Measurements from ENCODE around the gene COL5A1.

The COL5A1 gene

GRCh38 chr9:134848504-134848903 is 206.9 kb downstream of the COL5A1 start:
- H3K23ac ChIP-seq (ENCODE audit: low read length in 2 of 2) = no peak overlapping the region
- H4K91ac ChIP-seq (ENCODE audit: low read length) = no peak overlapping the region
- no peak overlapping the region for H3K27ac ChIP-seq (ENCODE audit: low read length, poor library complexity, severe bottlenecking)
- H3K18ac ChIP-seq (ENCODE audit: low read depth in 1 of 2, low read length in 2 of 2) = no peak overlapping the region
- H3K79me1 ChIP-seq (replicated peaks; ENCODE audit: low read length, poor library complexity, severe bottlenecking) = peaks cover 1% of the 10 kb centered on the region
- no peak overlapping the region for H3K9ac ChIP-seq (ENCODE audit: low read length)
- no peak overlapping the region for H3K4me2 ChIP-seq (ENCODE audit: low read length, poor library complexity, severe bottlenecking)
- H3K4me3 ChIP-seq (ENCODE audit: insufficient read depth in 1 of 2, low read depth in 1 of 2, low read length in 2 of 2) = no peak overlapping the region
- no peak overlapping the region for H2BK12ac ChIP-seq (ENCODE audit: low read length in 2 of 2)
- H2BK5ac ChIP-seq (ENCODE audit: low read depth, low read length, poor library complexity, severe bottlenecking) = no peak overlapping the region
- H4K8ac ChIP-seq (ENCODE audit: low read length) = no peak overlapping the region
- peaks cover 22 to 28% of the 10 kb centered on the region in 2 experiments for H3K36me3 ChIP-seq (ENCODE audit: control insufficient read depth in 1 of 2, insufficient read depth in 2 of 2, low read depth in 1 of 2, low read length in 2 of 2)
- H2AK5ac ChIP-seq (ENCODE audit: low read length, severe bottlenecking) = no peak overlapping the region
- 89% methylated on average over 10 of the region's 10 CpGs for WGBS
- peaks cover 0 to 14% of the 10 kb centered on the region in 2 experiments for H3K27me3 ChIP-seq (ENCODE audit: control insufficient read depth in 1 of 2, insufficient read depth in 1 of 2, low read length in 2 of 2)
- H2BK15ac ChIP-seq (ENCODE audit: low read depth, poor library complexity, severe bottlenecking) = no peak overlapping the region
- no peak overlapping the region for H3K14ac ChIP-seq (ENCODE audit: low read length in 2 of 2)
- peaks cover 2% of the 10 kb centered on the region for H3K4me1 ChIP-seq (ENCODE audit: control insufficient read depth, insufficient read depth, low read depth, low read length)
- DNase-seq = no peak
- no peak overlapping the region for H2BK120ac ChIP-seq (ENCODE audit: low read depth, low read length)
- no peaks in the 10 kb centered on the region for H3K9me3 ChIP-seq (ENCODE audit: control insufficient read depth, low read length)
- H3K4ac ChIP-seq (ENCODE audit: low read depth in 1 of 2, low read length in 2 of 2) = no peak overlapping the region
- no peak overlapping the region for H2AFZ ChIP-seq (ENCODE audit: low read depth, low read length)

GRCh38 chr9:134850611-134851010 is 209.0 kb downstream of the COL5A1 start:
- WGBS = 88% methylated on average over 9 of the region's 9 CpGs
- Histone ChIP-seq H3K4me3 (ENCODE audit: insufficient read depth in 1 of 2, low read depth in 1 of 2, low read length in 2 of 2) (no peak overlapping the region), H2BK15ac (ENCODE audit: low read depth, poor library complexity, severe bottlenecking) (no peak overlapping the region), H3K18ac (ENCODE audit: low read depth in 1 of 2, low read length in 2 of 2) (no peak overlapping the region), H2AFZ (ENCODE audit: low read depth, low read length) (no peak overlapping the region), H3K27me3 (ENCODE audit: control insufficient read depth in 1 of 2, insufficient read depth in 1 of 2, low read length in 2 of 2) (peaks cover 0 to 35% of the 10 kb centered on the region in 2 experiments), H3K79me1 (replicated peaks; ENCODE audit: low read length, poor library complexity, severe bottlenecking) (peaks cover 1% of the 10 kb centered on the region), H3K9me3 (ENCODE audit: control insufficient read depth, low read length) (no peaks in the 10 kb centered on the region), H3K4ac (ENCODE audit: low read depth in 1 of 2, low read length in 2 of 2) (no peak overlapping the region), H3K14ac (ENCODE audit: low read length in 2 of 2) (no peak overlapping the region), H2BK12ac (ENCODE audit: low read length in 2 of 2) (no peak overlapping the region), H3K36me3 (ENCODE audit: control insufficient read depth in 1 of 2, insufficient read depth in 2 of 2, low read depth in 1 of 2, low read length in 2 of 2) (peaks cover under 1 to 11% of the 10 kb centered on the region in 2 experiments), H4K8ac (ENCODE audit: low read length) (no peak overlapping the region), H2AK5ac (ENCODE audit: low read length, severe bottlenecking) (no peak overlapping the region), H3K4me2 (ENCODE audit: low read length, poor library complexity, severe bottlenecking) (no peak overlapping the region), H3K9ac (ENCODE audit: low read length) (no peak overlapping the region), H4K91ac (ENCODE audit: low read length) (no peak overlapping the region), H3K27ac (ENCODE audit: low read length, poor library complexity, severe bottlenecking) (no peak overlapping the region), H2BK120ac (ENCODE audit: low read depth, low read length) (no peak overlapping the region), H3K4me1 (ENCODE audit: control insufficient read depth, insufficient read depth, low read depth, low read length) (peaks cover 2% of the 10 kb centered on the region), H3K23ac (ENCODE audit: low read length in 2 of 2) (no peak overlapping the region), H2BK5ac (ENCODE audit: low read depth, low read length, poor library complexity, severe bottlenecking) (no peak overlapping the region)
- no peak for DNase-seq

- WGBS = 98% methylated on average over 12 of the region's 12 CpGs
- H3K9ac ChIP-seq (ENCODE audit: low read length) = no peak overlapping the region
- no peak overlapping the region for H3K23ac ChIP-seq (ENCODE audit: low read length in 2 of 2)
- no peak overlapping the region for H4K8ac ChIP-seq (ENCODE audit: low read length)
- no peak overlapping the region for H3K4ac ChIP-seq (ENCODE audit: low read depth in 1 of 2, low read length in 2 of 2)
- H3K4me1 ChIP-seq (ENCODE audit: control insufficient read depth, insufficient read depth, low read depth, low read length) = peaks cover 2% of the 10 kb centered on the region
- no peak for DNase-seq
- H2AK5ac ChIP-seq (ENCODE audit: low read length, severe bottlenecking) = no peak overlapping the region
- H3K4me3 ChIP-seq (ENCODE audit: insufficient read depth in 1 of 2, low read depth in 1 of 2, low read length in 2 of 2) = no peak overlapping the region
- peaks cover 0 to 7% of the 10 kb centered on the region in 2 experiments for H3K36me3 ChIP-seq (ENCODE audit: control insufficient read depth in 1 of 2, insufficient read depth in 2 of 2, low read depth in 1 of 2, low read length in 2 of 2)
- no peak overlapping the region for H2BK15ac ChIP-seq (ENCODE audit: low read depth, poor library complexity, severe bottlenecking)
- H4K91ac ChIP-seq (ENCODE audit: low read length) = no peak overlapping the region
- H3K14ac ChIP-seq (ENCODE audit: low read length in 2 of 2) = no peak overlapping the region
- H2BK5ac ChIP-seq (ENCODE audit: low read depth, low read length, poor library complexity, severe bottlenecking) = no peak overlapping the region
- no peak overlapping the region for H2AFZ ChIP-seq (ENCODE audit: low read depth, low read length)
- H3K27me3 ChIP-seq (ENCODE audit: control insufficient read depth in 1 of 2, insufficient read depth in 1 of 2, low read length in 2 of 2) = peaks cover 0 to 39% of the 10 kb centered on the region in 2 experiments
- no peak overlapping the region for H2BK120ac ChIP-seq (ENCODE audit: low read depth, low read length)
- peaks cover 1% of the 10 kb centered on the region for H3K79me1 ChIP-seq (replicated peaks; ENCODE audit: low read length, poor library complexity, severe bottlenecking)
- no peaks in the 10 kb centered on the region for H3K9me3 ChIP-seq (ENCODE audit: control insufficient read depth, low read length)
- no peak overlapping the region for H3K18ac ChIP-seq (ENCODE audit: low read depth in 1 of 2, low read length in 2 of 2)
- no peak overlapping the region for H2BK12ac ChIP-seq (ENCODE audit: low read length in 2 of 2)
- no peak overlapping the region for H3K4me2 ChIP-seq (ENCODE audit: low read length, poor library complexity, severe bottlenecking)
- no peak overlapping the region for H3K27ac ChIP-seq (ENCODE audit: low read length, poor library complexity, severe bottlenecking)
These were observed 209.4 kb downstream of the COL5A1 start for GRCh38 chr9:134851020-134851419.

- no peak overlapping the region for H2AK5ac ChIP-seq (ENCODE audit: low read length, severe bottlenecking)
- H2BK15ac ChIP-seq (ENCODE audit: low read depth, poor library complexity, severe bottlenecking) = peak overlapping the region; percentile 33
- DNase-seq = no peak
- H4K8ac ChIP-seq (ENCODE audit: low read length) = no peak overlapping the region
- H2AFZ ChIP-seq (ENCODE audit: low read depth, low read length) = no peak overlapping the region
- no peak overlapping the region for H3K27ac ChIP-seq (ENCODE audit: low read length, poor library complexity, severe bottlenecking)
- no peak overlapping the region for H3K18ac ChIP-seq (ENCODE audit: low read depth in 1 of 2, low read length in 2 of 2)
- WGBS = 88% methylated on average over 6 of the region's 6 CpGs
- no peaks in the 10 kb centered on the region for H3K4me1 ChIP-seq (ENCODE audit: control insufficient read depth, insufficient read depth, low read depth, low read length)
- no peak overlapping the region for H3K23ac ChIP-seq (ENCODE audit: low read length in 2 of 2)
- no peak overlapping the region for H3K4me2 ChIP-seq (ENCODE audit: low read length, poor library complexity, severe bottlenecking)
- H3K4me3 ChIP-seq (ENCODE audit: insufficient read depth in 1 of 2, low read depth in 1 of 2, low read length in 2 of 2) = no peak overlapping the region
- no peaks in the 10 kb centered on the region for H3K36me3 ChIP-seq (ENCODE audit: control insufficient read depth in 1 of 2, insufficient read depth in 2 of 2, low read depth in 1 of 2, low read length in 2 of 2)
- no peaks in the 10 kb centered on the region for H3K79me1 ChIP-seq (replicated peaks; ENCODE audit: low read length, poor library complexity, severe bottlenecking)
- H3K9ac ChIP-seq (ENCODE audit: low read length) = no peak overlapping the region
- H3K27me3 ChIP-seq (ENCODE audit: control insufficient read depth in 1 of 2, insufficient read depth in 1 of 2, low read length in 2 of 2) = peaks cover 0 to 49% of the 10 kb centered on the region in 2 experiments
- no peak overlapping the region for H2BK12ac ChIP-seq (ENCODE audit: low read length in 2 of 2)
- no peak overlapping the region for H3K14ac ChIP-seq (ENCODE audit: low read length in 2 of 2)
- no peak overlapping the region for H2BK120ac ChIP-seq (ENCODE audit: low read depth, low read length)
- H3K4ac ChIP-seq (ENCODE audit: low read depth in 1 of 2, low read length in 2 of 2) = no peak overlapping the region
- H3K9me3 ChIP-seq (ENCODE audit: control insufficient read depth, low read length) = no peaks in the 10 kb centered on the region
- H2BK5ac ChIP-seq (ENCODE audit: low read depth, low read length, poor library complexity, severe bottlenecking) = no peak overlapping the region
- H4K91ac ChIP-seq (ENCODE audit: low read length) = no peak overlapping the region
These were observed 211.5 kb downstream of the COL5A1 start for GRCh38 chr9:134852906-134853654.

All from mesenchymal stem cell (in vitro differentiated cells and primary cell).